ENCODE measurements around the gene STX16. TPM values are rescaled to one million over a fixed set of nuclear protein-coding genes. Genes with fewer than 3 reads are reported as not detected.
A peak's percentile ranks its signal among the peaks of the same experiment; 100 is the strongest.

The STX16 gene
- polyA plus RNA-seq, 3 donors = 15.6 to 165 (median 27.4) TPM

DNA sequence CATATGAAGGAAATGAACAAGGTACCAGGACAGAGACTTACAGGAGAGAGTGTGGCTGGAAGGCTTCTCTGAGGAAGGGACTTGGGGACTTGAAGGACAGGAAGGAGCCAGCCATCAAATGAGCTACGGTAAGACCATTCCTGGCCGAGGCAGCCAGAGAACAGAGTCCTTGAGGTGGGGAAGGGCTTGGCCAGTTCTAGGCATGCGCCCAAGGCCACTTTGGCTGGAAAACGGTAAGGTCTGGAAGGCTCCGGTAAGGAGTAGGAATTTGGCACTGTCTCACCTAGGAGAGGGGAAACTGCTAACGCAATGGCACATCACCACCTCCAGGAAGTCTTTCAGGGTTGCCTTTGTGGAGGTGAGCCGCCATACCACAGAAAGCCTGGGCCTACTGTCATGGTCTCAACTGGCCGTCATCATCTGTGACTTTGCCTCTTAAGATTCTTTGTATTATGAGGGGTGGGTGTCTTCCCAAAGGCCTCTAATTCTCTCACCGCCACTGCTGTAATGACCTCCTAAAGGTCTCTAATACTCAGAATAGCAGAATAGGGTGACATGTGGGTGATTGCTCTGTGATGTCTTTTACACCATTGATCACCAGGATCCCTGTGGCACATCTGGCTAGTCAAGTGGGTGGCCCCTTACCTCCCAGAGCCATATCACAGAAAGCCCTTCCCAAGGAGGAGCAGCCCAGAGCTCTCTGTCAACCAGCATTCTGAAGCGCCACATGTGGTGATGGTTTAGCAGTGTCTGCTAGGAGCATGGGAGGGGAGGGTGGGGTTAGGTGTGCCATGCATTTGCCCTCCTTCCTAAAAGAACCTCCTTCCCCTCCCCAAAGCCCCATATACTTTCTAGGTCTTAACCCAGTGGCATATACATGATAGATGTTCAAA is 17.7 kb upstream of the STX16 start:
- no peaks in the 10 kb centered on the region for H3K36me3 ChIP-seq (replicated peaks in 1 of 2; ENCODE audit: control insufficient read depth in 1 of 2, insufficient read depth in 2 of 2, low read length in 2 of 2)
- H3K4me2 ChIP-seq (replicated peaks; ENCODE audit: extremely low read depth, low read length, poor library complexity, severe bottlenecking) = no peak overlapping the region
- no peak overlapping the region for H3K4me3 ChIP-seq (replicated peaks in 1 of 3; ENCODE audit: low read depth in 2 of 3, low read length in 3 of 3)
- TF ChIP-seq, protein P1, sequence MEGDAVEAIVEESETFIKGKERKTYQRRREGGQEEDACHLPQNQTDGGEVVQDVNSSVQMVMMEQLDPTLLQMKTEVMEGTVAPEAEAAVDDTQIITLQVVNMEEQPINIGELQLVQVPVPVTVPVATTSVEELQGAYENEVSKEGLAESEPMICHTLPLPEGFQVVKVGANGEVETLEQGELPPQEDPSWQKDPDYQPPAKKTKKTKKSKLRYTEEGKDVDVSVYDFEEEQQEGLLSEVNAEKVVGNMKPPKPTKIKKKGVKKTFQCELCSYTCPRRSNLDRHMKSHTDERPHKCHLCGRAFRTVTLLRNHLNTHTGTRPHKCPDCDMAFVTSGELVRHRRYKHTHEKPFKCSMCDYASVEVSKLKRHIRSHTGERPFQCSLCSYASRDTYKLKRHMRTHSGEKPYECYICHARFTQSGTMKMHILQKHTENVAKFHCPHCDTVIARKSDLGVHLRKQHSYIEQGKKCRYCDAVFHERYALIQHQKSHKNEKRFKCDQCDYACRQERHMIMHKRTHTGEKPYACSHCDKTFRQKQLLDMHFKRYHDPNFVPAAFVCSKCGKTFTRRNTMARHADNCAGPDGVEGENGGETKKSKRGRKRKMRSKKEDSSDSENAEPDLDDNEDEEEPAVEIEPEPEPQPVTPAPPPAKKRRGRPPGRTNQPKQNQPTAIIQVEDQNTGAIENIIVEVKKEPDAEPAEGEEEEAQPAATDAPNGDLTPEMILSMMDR (IDR thresholded peaks at IDR 0.05) = no peak
- H3K79me2 ChIP-seq (ENCODE audit: insufficient read depth, low read length) = no peaks in the 10 kb centered on the region
- intact Hi-C loops (cut with micrococcal nuclease) = no loop called here
- peaks cover 0 to 5% of the 10 kb centered on the region in 2 donors for H3K27me3 ChIP-seq (ENCODE audit: control insufficient read depth in 2 of 2, insufficient read depth in 2 of 2, low read length in 2 of 2)
- 100% methylated on average over 1 of the region's 10 CpGs for WGBS (ENCODE audit: insufficient coverage)
- no peaks in the 10 kb centered on the region for H3K4me1 ChIP-seq (ENCODE audit: control insufficient read depth in 1 of 2, insufficient read depth in 2 of 2, low read length in 2 of 2)
- Mint-ChIP-seq H3K4me3 (no peak overlapping the region), H3K27me3 (ENCODE audit: low read depth in 3 of 3) (peaks cover 10 to 12% (median 11%) of the 10 kb centered on the region in 3 donors), H3K27ac (no peak overlapping the region), H3K4me1 (peaks cover 3% of the 10 kb centered on the region), H3K9me3 (no peaks in the 10 kb centered on the region), H3K36me3 (no peaks in the 10 kb centered on the region)
- no peak for DNase-seq
- no peak overlapping the region for H3K9ac ChIP-seq (ENCODE audit: insufficient read depth, low read length, poor library complexity, severe bottlenecking)
- H2AFZ ChIP-seq (ENCODE audit: insufficient read depth, low read depth, low read length, poor library complexity, severe bottlenecking) = no peak overlapping the region
- H4K20me1 ChIP-seq (ENCODE audit: insufficient read depth, low read length) = no peaks in the 10 kb centered on the region
- H3K9me3 ChIP-seq (replicated peaks in 1 of 2; ENCODE audit: control insufficient read depth in 1 of 2, insufficient read depth in 1 of 2, low read length in 2 of 2) = no peaks in the 10 kb centered on the region
- no peak overlapping the region for H3K27ac ChIP-seq (ENCODE audit: low read depth in 1 of 2, low read length in 2 of 2)

DNA sequence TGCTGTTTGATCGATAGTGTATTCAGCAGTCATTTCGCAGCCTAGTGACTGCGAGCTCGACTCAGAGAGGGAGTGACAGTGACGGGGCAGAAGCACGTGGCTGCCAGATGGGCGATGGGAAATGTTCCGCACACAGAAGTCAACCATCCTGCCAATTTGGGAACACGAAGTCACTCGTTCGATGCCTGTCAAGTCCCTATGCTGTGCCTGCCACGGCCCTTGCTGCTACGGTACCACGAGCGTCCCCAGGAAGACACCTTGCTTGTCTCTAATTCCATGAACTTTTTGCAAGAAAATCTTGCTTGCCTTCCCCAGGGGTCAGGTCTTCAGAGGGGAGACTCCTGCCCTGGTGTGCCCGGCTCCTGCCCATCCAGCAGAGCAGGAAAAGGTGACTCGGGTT is 17.0 kb upstream of the STX16 start:
- no peaks in the 10 kb centered on the region for H3K9me3 ChIP-seq (replicated peaks in 1 of 2; ENCODE audit: control insufficient read depth in 1 of 2, insufficient read depth in 1 of 2, low read length in 2 of 2)
- Mint-ChIP-seq H3K4me3 (no peak overlapping the region), H3K27ac (peak overlapping the region in 1 of 7 donors; percentile 26), H3K36me3 (no peaks in the 10 kb centered on the region), H3K9me3 (no peaks in the 10 kb centered on the region), H3K27me3 (ENCODE audit: low read depth in 3 of 3) (peaks cover 9 to 12% (median 10%) of the 10 kb centered on the region in 3 donors), H3K4me1 (peaks cover 3% of the 10 kb centered on the region)
- whole genome bisulfite sequencing (ENCODE audit: insufficient coverage) = 80% methylated on average over 17 of the region's 17 CpGs
- no peaks in the 10 kb centered on the region for H3K79me2 ChIP-seq (ENCODE audit: insufficient read depth, low read length)
- TF ChIP-seq, protein P1 (IDR thresholded peaks at IDR 0.05) = no peak
- no peaks in the 10 kb centered on the region for H3K36me3 ChIP-seq (replicated peaks in 1 of 2; ENCODE audit: control insufficient read depth in 1 of 2, insufficient read depth in 2 of 2, low read length in 2 of 2)
- H2AFZ ChIP-seq (ENCODE audit: insufficient read depth, low read depth, low read length, poor library complexity, severe bottlenecking) = peak overlapping the region; percentile 50
- no peak for DNase-seq
- intact Hi-C loops (cut with micrococcal nuclease) = no loop called here
- no peaks in the 10 kb centered on the region for H3K4me1 ChIP-seq (ENCODE audit: control insufficient read depth in 1 of 2, insufficient read depth in 2 of 2, low read length in 2 of 2)
- no peak overlapping the region for H3K9ac ChIP-seq (ENCODE audit: insufficient read depth, low read length, poor library complexity, severe bottlenecking)
- H3K27me3 ChIP-seq (ENCODE audit: control insufficient read depth in 2 of 2, insufficient read depth in 2 of 2, low read length in 2 of 2) = peaks cover 0 to 5% of the 10 kb centered on the region in 2 donors
- H3K4me2 ChIP-seq (replicated peaks; ENCODE audit: extremely low read depth, low read length, poor library complexity, severe bottlenecking) = no peak overlapping the region
- no peaks in the 10 kb centered on the region for H4K20me1 ChIP-seq (ENCODE audit: insufficient read depth, low read length)
- H3K4me3 ChIP-seq (replicated peaks in 1 of 3; ENCODE audit: low read depth in 2 of 3, low read length in 3 of 3) = no peak overlapping the region
- no peak overlapping the region for H3K27ac ChIP-seq (ENCODE audit: low read depth in 1 of 2, low read length in 2 of 2)

All from CD14-positive monocyte (primary cell).